HCT116 (cell line): ENCODE results near the gene POMGNT1. TPM values are rescaled to one million over a fixed set of nuclear protein-coding genes. Genes with fewer than 3 reads are reported as not detected.

Source experiments
- ATAC-seq: fragments of 200-7000 bp; cut with Tn5 transposase; 2 replicates; pipeline ENCODE4 v1.9.1; 2020; ENCODE audit warnings: mild to moderate bottlenecking, moderate library complexity
- BruUV-seq: library from RNA; stranded (reverse); fragments of 400-500 nt; replicated peaks from 2 replicates; lab custom pipeline; 2021; lab: Mats Ljungman, UMichigan
- CTCF ChIA-PET: fragments of 300-600 bp; sonication (Branson Sonifier 250); formaldehyde crosslinking; loops from one replicate; lab custom pipeline; 2021; ENCODE audit warnings: antibody characterized with exemption; lab: Charles Lee
- POLR2A ChIA-PET: fragments of 300-600, 350-600 bp; sonication (Branson Sonifier 250); formaldehyde crosslinking; loops from one replicate; lab custom pipeline; 2021; ENCODE audit warnings: antibody characterized with exemption; lab: Charles Lee
- RAD21 ChIA-PET, 2 experiments: fragments of 300-600 bp; sonication (Branson Sonifier 250); formaldehyde crosslinking; loops; one replicate each; lab custom pipeline; 2023; ENCODE audit warnings: low total read pairs in 2 of 2; ENCODE audit not compliant: uncharacterized antibody in 2 of 2, unreplicated experiment in 2 of 2, low non-redundant PET in 1 of 2; lab: Charles Lee
- DNase-seq: peaks from one replicate; pipeline ENCODE4 v3.0.0-alpha.2; 2010; ENCODE audit warnings: low read depth, low spot score
- H2AFZ ChIP-seq: fragments of 200-600 bp; shearing (Covaris generic), sonication (generic); 2 replicates; pipeline ENCODE4 v1.6.1; 2017; ENCODE audit warnings: low read depth, mixed run types, mixed read lengths, antibody characterized with exemption, low read length; ENCODE audit not compliant: poor library complexity, severe bottlenecking
- H3K27ac ChIP-seq: 2 replicates; pipeline ENCODE4 v1.5.1; 2012; ENCODE audit warnings: low read depth, low read length
- H3K27me3 ChIP-seq: fragments of 200-600 bp; sonication (generic); 2 replicates; pipeline ENCODE4 v1.6.1; 2016; ENCODE audit warnings: mixed run types, low read length, mixed read lengths; ENCODE audit not compliant: insufficient read depth
- H3K36me3 ChIP-seq, 2 experiments: fragments of 200-500 bp in 1 of 2; fragments of 200-600 bp in 1 of 2; sonication (Bioruptor generic) in 1 of 2; sonication (generic) in 1 of 2; 2 replicates each; pipeline versions ENCODE4 v1.5.1 to v1.6.1; 2014 to 2016; ENCODE audit warnings: low read length in 2 of 2, inconsistent platforms in 1 of 2, mixed read lengths in 1 of 2, mixed run types in 1 of 2; ENCODE audit not compliant: insufficient read depth in 2 of 2, control insufficient read depth in 1 of 2
- H3K4me1 ChIP-seq, 2 experiments: fragments of 200-600 bp in 1 of 2; sonication (generic) in 1 of 2; 2 replicates each; pipeline versions ENCODE4 v1.5.1 to v1.6.1; 2012 to 2017; ENCODE audit warnings: low read length in 2 of 2, inconsistent platforms in 1 of 2, mild to moderate bottlenecking in 1 of 2, mixed read lengths in 1 of 2, mixed run types in 1 of 2, moderate library complexity in 1 of 2; ENCODE audit not compliant: insufficient read depth in 2 of 2, control insufficient read depth in 1 of 2
- H3K4me2 ChIP-seq: fragments of 200-600 bp; sonication (generic); 2 replicates; pipeline ENCODE4 v1.6.1; 2017; ENCODE audit warnings: mixed run types, low read length, mixed read lengths
- H3K4me3 ChIP-seq, 2 experiments: fragments of 200-600 bp in 1 of 2; sonication (generic) in 1 of 2; replicated peaks in 1 of 2; 2 replicates each; pipeline ENCODE4 v1.5.1; 2011 to 2016; ENCODE audit warnings: low read length in 2 of 2, control low read depth in 1 of 2, low read depth in 1 of 2, mild to moderate bottlenecking in 1 of 2, mixed read lengths in 1 of 2, mixed run types in 1 of 2
- H3K79me2 ChIP-seq: fragments of 200-600 bp; sonication (generic); 2 replicates; pipeline ENCODE4 v1.6.1; 2017; ENCODE audit warnings: mild to moderate bottlenecking, mixed run types, low read length, moderate library complexity, mixed read lengths; ENCODE audit not compliant: insufficient read depth
- H3K9ac ChIP-seq: fragments of 200-600 bp; sonication (generic); 2 replicates; pipeline ENCODE4 v1.6.1; 2016; ENCODE audit warnings: low read length, mixed read lengths
- H3K9me2 ChIP-seq: fragments of 200-600 bp; sonication (generic), shearing (Covaris generic); 2 replicates; pipeline ENCODE4 v1.6.1; 2017; ENCODE audit warnings: mixed run types, mild to moderate bottlenecking, moderate library complexity; ENCODE audit not compliant: insufficient read depth
- H3K9me3 ChIP-seq, 2 experiments: fragments of 200-500 bp in 1 of 2; fragments of 200-600 bp in 1 of 2; sonication (Bioruptor generic) in 1 of 2; sonication (generic) in 1 of 2; 2 replicates each; pipeline ENCODE4 v1.6.1; 2014 to 2017; ENCODE audit warnings: low read length in 2 of 2, mixed read lengths in 2 of 2, inconsistent platforms in 1 of 2, low read depth in 1 of 2, mild to moderate bottlenecking in 1 of 2, mixed run types in 1 of 2, moderate library complexity in 1 of 2; ENCODE audit not compliant: control insufficient read depth in 1 of 2, insufficient read depth in 1 of 2
- H4K20me1 ChIP-seq: fragments of 200-600 bp; sonication (generic), shearing (Covaris generic); 2 replicates; pipeline ENCODE4 v1.6.1; 2017; ENCODE audit warnings: mixed run types, mild to moderate bottlenecking, moderate library complexity; ENCODE audit not compliant: insufficient read depth
- CEBPB ChIP-seq: IDR thresholded peaks from 2 replicates; pipeline ENCODE4 v1.6.1; 2012; ENCODE audit warnings: low read depth
- EGR1 ChIP-seq: IDR thresholded peaks from 2 replicates; pipeline ENCODE4 v1.6.1; 2012; ENCODE audit warnings: low read depth
- ELF1 ChIP-seq: IDR thresholded peaks from 2 replicates; pipeline ENCODE4 v1.6.1; 2012; ENCODE audit warnings: low read depth, borderline replicate concordance
- EZH2 ChIP-seq: fragments of 200-600 bp; sonication (generic); IDR thresholded peaks from 2 replicates; pipeline ENCODE4 v1.6.1; 2017; ENCODE audit warnings: antibody characterized with exemption, mixed run types
- FOSL1 ChIP-seq: IDR thresholded peaks from 2 replicates; pipeline ENCODE4 v1.6.1; 2012; ENCODE audit warnings: low read depth
- POLR2A ChIP-seq: IDR thresholded peaks from 2 replicates; pipeline ENCODE4 v1.7.0; 2011; ENCODE audit warnings: borderline replicate concordance; ENCODE audit not compliant: insufficient read depth, insufficient read length; ENCODE audit errors: extremely low read depth
- POLR2AphosphoS5 ChIP-seq: IDR thresholded peaks from 2 replicates; pipeline ENCODE4 v1.6.1; 2011; ENCODE audit warnings: mild to moderate bottlenecking, low read depth, low read length, moderate library complexity
- RAD21 ChIP-seq: IDR thresholded peaks from 2 replicates; pipeline ENCODE4 v1.6.1; 2012; ENCODE audit warnings: low read depth, mild to moderate bottlenecking
- SIN3A ChIP-seq: IDR thresholded peaks from 2 replicates; pipeline ENCODE4 v1.6.1; 2012; ENCODE audit warnings: low read depth
- SRF ChIP-seq: IDR thresholded peaks from 2 replicates; pipeline ENCODE4 v1.6.1; 2012; ENCODE audit warnings: low read depth
- TCF7L2 ChIP-seq: IDR thresholded peaks from 2 replicates; pipeline ENCODE4 v1.7.0; 2011; ENCODE audit warnings: borderline replicate concordance, inconsistent platforms; ENCODE audit not compliant: insufficient read depth, insufficient read length; ENCODE audit errors: extremely low read depth
- ZFX ChIP-seq: fragments of 450-650 bp; IDR thresholded peaks from 2 replicates; pipeline ENCODE4 v1.6.1; 2017
- ZNF274 ChIP-seq: fragments of 200-500 bp; sonication (Bioruptor generic); IDR thresholded peaks from 2 replicates; pipeline ENCODE4 v1.6.1; 2014; ENCODE audit warnings: mild to moderate bottlenecking, low read depth, low read length, inconsistent platforms
- intact Hi-C: fragments of 100-400 bp; cut with micrococcal nuclease; formaldehyde crosslinking; loops from 2 replicates; pipeline ENCODE4 v1.10.0; 2022
- total RNA-seq: library from RNA; stranded (reverse); gene quantifications from one replicate; pipeline ENCODE4 v1.2.1, GENCODE V29; 2021; ENCODE audit not compliant: unreplicated experiment
- TF ChIP-seq, protein P1 (sequence below): IDR thresholded peaks from 2 replicates; pipeline ENCODE4 v1.6.1; 2012; ENCODE audit warnings: low read depth
- TF ChIP-seq, protein P2 (sequence below), 3 experiments: fragments of 200-600 bp in 1 of 3; sonication (generic) in 1 of 3; IDR thresholded peaks in 2 of 3; conservative IDR thresholded peaks in 1 of 3; 2 replicates each; pipeline ENCODE4 v1.5.1; 2012 to 2017; ENCODE audit warnings: low read depth in 2 of 3, low read length in 2 of 3, antibody characterized with exemption in 1 of 3, borderline replicate concordance in 1 of 3, control low read depth in 1 of 3, mild to moderate bottlenecking in 1 of 3, mixed read lengths in 1 of 3, mixed run types in 1 of 3, moderate library complexity in 1 of 3; ENCODE audit not compliant: insufficient read depth in 1 of 3
- TF ChIP-seq, protein P3 (sequence below): IDR thresholded peaks from 2 replicates; pipeline ENCODE4 v1.6.1; 2011; ENCODE audit warnings: mild to moderate bottlenecking, low read length, moderate library complexity; ENCODE audit not compliant: insufficient replicate concordance; ENCODE audit errors: extremely low read depth

The POMGNT1 gene
- total RNA-seq, 1 experiment from 2014 or later, result 97.7 TPM

DNA sequence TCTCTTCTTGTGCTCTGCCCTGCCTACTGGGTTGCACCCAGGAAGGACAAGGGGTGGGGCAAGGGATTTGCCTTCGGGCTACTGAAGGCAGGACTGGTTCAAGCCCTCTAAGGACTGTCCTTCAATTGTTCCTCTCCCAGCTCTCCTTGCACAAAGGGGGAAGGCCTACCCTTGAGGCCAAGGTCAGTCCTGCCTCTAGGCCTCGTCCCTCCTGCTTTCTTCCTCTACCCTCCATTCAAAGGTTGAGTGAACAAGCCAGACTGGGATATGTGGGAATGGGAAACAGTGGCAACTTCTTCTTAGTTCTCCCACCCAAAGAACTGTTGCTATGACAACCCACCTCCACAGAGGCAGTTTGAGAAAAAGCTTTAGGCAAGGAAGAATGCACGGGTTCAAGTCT is 7.6 kb upstream of the POMGNT1 start:
- BruUV-seq, result no TSS peak
- DNase-seq, result no peak
- POLR2A ChIA-PET, result no interaction called here
- Histone ChIP-seq H3K9me2 (no peaks in the 10 kb centered on the region), H3K36me3 (no peaks in the 10 kb centered on the region), H3K27me3 (no peaks in the 10 kb centered on the region), H3K27ac (no peak overlapping the region), H3K9ac (no peak overlapping the region), H3K9me3 (no peaks in the 10 kb centered on the region), H3K4me3 (no peak overlapping the region), H2AFZ (no peak overlapping the region), H3K4me1 (peaks cover 0 to 8% of the 10 kb centered on the region in 2 experiments; a peak in 2 of 4 replicates), H4K20me1 (no peaks in the 10 kb centered on the region), H3K79me2 (no peaks in the 10 kb centered on the region), H3K4me2 (no peak overlapping the region; the same call in 1 of the 2 replicates)
- TF ChIP-seq EZH2 (no peak), EGR1 (no peak), ZFX (no peak), POLR2A (no peak), ZNF274 (no peak), POLR2AphosphoS5 (no peak), FOSL1 (no peak), SRF (no peak), SIN3A (no peak), TCF7L2 (no peak), CEBPB (no peak), ELF1 (no peak), RAD21 (no peak)
- TF ChIP-seq, protein P1, sequence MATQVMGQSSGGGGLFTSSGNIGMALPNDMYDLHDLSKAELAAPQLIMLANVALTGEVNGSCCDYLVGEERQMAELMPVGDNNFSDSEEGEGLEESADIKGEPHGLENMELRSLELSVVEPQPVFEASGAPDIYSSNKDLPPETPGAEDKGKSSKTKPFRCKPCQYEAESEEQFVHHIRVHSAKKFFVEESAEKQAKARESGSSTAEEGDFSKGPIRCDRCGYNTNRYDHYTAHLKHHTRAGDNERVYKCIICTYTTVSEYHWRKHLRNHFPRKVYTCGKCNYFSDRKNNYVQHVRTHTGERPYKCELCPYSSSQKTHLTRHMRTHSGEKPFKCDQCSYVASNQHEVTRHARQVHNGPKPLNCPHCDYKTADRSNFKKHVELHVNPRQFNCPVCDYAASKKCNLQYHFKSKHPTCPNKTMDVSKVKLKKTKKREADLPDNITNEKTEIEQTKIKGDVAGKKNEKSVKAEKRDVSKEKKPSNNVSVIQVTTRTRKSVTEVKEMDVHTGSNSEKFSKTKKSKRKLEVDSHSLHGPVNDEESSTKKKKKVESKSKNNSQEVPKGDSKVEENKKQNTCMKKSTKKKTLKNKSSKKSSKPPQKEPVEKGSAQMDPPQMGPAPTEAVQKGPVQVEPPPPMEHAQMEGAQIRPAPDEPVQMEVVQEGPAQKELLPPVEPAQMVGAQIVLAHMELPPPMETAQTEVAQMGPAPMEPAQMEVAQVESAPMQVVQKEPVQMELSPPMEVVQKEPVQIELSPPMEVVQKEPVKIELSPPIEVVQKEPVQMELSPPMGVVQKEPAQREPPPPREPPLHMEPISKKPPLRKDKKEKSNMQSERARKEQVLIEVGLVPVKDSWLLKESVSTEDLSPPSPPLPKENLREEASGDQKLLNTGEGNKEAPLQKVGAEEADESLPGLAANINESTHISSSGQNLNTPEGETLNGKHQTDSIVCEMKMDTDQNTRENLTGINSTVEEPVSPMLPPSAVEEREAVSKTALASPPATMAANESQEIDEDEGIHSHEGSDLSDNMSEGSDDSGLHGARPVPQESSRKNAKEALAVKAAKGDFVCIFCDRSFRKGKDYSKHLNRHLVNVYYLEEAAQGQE, result no peak
- TF ChIP-seq, protein P2, sequence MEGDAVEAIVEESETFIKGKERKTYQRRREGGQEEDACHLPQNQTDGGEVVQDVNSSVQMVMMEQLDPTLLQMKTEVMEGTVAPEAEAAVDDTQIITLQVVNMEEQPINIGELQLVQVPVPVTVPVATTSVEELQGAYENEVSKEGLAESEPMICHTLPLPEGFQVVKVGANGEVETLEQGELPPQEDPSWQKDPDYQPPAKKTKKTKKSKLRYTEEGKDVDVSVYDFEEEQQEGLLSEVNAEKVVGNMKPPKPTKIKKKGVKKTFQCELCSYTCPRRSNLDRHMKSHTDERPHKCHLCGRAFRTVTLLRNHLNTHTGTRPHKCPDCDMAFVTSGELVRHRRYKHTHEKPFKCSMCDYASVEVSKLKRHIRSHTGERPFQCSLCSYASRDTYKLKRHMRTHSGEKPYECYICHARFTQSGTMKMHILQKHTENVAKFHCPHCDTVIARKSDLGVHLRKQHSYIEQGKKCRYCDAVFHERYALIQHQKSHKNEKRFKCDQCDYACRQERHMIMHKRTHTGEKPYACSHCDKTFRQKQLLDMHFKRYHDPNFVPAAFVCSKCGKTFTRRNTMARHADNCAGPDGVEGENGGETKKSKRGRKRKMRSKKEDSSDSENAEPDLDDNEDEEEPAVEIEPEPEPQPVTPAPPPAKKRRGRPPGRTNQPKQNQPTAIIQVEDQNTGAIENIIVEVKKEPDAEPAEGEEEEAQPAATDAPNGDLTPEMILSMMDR (IDR thresholded peaks at IDR 0.05 in 2 of 3, conservative IDR thresholded peaks at IDR 0.05 in 1 of 3; ENCODE audit: borderline replicate concordance in 1 of 3, insufficient read depth in 1 of 3, low read depth in 2 of 3, low read length in 2 of 3), result no peak
- TF ChIP-seq, protein P3, sequence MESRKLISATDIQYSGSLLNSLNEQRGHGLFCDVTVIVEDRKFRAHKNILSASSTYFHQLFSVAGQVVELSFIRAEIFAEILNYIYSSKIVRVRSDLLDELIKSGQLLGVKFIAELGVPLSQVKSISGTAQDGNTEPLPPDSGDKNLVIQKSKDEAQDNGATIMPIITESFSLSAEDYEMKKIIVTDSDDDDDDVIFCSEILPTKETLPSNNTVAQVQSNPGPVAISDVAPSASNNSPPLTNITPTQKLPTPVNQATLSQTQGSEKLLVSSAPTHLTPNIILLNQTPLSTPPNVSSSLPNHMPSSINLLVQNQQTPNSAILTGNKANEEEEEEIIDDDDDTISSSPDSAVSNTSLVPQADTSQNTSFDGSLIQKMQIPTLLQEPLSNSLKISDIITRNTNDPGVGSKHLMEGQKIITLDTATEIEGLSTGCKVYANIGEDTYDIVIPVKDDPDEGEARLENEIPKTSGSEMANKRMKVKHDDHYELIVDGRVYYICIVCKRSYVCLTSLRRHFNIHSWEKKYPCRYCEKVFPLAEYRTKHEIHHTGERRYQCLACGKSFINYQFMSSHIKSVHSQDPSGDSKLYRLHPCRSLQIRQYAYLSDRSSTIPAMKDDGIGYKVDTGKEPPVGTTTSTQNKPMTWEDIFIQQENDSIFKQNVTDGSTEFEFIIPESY, result no peak
- CTCF ChIA-PET, result interaction anchor here (1.2 kb wide), 1 partner anchor 18 kb away, joined by 3 read pairs; no protein-coding TSS in a partner anchor
- intact Hi-C loops, result no loop called here
- RAD21 ChIA-PET, result no interaction called here
- peak; percentile 40 for ATAC-seq
